HG03066 (cell line): ENCODE data around the gene PRLR.
"Not testable (repeated sequence)": the region's sequence is repeated elsewhere in the genome, so short reads cannot be mapped to it uniquely, and the experiment has no call there.

ENCODE experiments used
- ATAC-seq: cut with Tn5 transposase; IDR thresholded peaks from one replicate; pipeline ENCODE4 v1.9.1; 2021; ENCODE audit warnings: low read depth; ENCODE audit not compliant: unreplicated experiment

Gene PRLR

DNA sequence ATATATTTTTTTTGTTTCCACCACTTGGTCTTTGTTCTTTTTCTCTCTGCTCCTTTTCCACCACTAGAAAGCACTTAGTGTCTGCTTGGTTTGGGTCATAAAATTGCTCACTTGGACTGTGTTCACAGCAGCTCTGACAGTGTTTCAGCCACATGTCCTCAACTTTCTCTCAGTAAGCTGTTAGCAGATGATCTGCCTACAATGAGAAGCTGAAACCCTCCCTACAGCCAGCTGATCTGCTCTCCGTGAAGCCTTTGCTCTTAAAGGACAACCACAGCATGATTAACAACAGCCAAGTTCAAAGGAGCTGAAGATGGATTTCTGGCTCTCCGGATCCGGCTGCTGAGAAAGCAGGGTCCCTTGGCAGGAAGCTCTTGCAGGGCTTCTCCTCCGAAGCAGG lies 31.6 kb downstream of the PRLR start:
- no peak for ATAC-seq

GRCh38 chr5:35198075-35198474 lies 32.2 kb downstream of the PRLR start:
- ATAC-seq, result no peak

- no peak for ATAC-seq
These were observed 32.9 kb downstream of the PRLR start for GRCh38 chr5:35197351-35197750.

- no peak for ATAC-seq
These were observed 34.8 kb downstream of the PRLR start for GRCh38 chr5:35195472-35195852.

DNA sequence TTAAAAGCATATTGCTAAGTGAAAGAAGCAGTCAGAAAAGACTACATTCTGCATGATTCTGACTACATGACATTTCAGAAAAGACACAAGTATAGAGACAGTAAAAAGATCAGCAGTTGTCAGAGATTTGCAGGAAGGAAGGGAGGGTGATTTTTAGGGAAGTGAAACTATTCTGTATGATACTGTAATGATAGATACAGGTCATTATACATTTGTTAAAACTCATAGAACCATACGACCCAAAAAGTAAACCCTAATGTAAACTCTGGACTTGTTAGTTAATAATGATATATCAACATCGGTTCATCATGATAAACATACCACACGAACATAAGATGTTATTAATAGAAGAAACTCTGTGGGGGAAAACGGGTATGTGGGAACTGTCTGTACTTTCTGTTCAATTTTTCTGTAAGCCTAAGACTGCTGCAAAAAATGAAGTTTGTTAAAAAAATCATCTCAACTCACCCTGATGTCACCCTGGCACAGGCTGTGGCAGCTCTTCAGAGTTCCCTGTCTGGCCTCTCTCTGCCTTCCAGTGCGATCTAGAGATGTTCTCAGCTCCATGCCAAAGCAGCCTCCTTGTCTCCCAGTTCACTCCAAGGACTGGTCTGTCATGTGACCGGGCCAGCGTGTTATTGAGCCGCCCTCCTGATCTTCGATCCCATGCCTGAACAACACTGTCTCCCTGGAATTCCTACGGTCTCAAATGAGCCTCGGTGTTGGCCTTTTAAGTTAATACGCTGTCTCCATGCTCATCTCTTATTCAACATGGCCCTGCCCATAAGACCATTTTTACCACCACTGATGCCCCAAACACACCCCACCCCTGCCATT lies 35.4 kb downstream of the PRLR start:
- peak; percentile 97 for ATAC-seq

DNA sequence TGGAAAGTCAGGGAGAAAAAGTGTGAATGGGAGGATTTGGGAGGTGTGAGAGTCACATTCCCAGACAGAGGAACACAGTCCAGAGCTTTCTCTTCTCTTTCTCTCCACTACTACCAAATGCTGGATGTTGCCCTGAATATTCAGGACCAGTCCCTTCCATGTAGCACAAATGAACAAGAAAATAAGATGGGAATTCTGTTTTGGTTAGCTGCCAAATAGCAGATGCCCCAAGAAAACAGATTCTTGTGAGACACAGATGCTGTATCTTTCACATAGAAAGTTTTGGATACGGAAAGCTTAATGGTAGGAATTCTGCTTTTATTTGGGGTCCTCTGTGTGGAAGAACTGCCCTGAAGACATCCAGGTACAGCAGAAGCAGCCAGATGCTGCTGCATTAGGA lies 37.8 kb downstream of the PRLR start:
- ATAC-seq, result no peak

GRCh38 chr5:35189801-35190200 lies 40.5 kb downstream of the PRLR start:
- not testable (repeated sequence) for ATAC-seq

DNA sequence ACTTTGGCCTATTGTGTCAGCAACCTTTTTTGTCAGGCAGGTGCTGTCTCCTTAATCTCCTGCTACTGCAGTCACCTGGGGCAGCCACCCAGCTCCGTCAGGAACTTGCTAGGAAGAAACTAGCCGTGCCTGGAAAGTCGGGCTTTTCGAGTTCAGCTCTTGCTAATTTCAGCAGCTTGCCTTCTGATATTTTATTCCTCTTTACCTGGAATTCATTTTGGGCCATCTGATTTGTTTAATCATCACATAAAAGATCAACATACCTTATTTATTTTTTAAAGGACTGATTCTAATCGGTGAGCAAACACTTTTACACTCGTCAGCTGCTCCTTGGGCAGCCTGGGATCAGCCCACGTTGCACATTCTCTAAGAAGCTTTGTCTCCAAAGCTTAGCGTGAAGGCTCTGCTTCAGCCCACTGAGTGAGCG lies 42.2 kb downstream of the PRLR start:
- no peak for ATAC-seq

GRCh38 chr5:35187621-35188020 lies 42.7 kb downstream of the PRLR start:
- ATAC-seq, result not testable (repeated sequence)

DNA sequence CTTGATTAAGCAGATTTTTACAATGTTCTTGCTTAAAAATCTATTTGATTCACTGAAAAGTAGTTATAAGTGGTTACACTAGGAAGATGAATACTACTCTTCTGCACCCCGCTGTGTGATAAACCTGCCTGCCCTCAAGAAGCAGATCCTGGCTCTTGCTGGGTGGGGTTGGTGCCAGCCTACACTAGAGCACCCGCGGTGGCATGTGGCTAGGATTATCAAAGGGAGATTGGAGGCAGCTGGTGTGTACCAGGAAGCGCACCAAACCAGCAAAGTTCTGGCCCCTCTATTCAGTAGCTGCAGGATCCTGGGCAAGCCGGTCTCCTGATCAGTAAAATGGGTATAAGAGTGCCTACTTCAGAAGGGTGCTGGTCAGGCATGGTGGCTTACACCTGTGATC lies 43.5 kb downstream of the PRLR start:
- no peak for ATAC-seq

DNA sequence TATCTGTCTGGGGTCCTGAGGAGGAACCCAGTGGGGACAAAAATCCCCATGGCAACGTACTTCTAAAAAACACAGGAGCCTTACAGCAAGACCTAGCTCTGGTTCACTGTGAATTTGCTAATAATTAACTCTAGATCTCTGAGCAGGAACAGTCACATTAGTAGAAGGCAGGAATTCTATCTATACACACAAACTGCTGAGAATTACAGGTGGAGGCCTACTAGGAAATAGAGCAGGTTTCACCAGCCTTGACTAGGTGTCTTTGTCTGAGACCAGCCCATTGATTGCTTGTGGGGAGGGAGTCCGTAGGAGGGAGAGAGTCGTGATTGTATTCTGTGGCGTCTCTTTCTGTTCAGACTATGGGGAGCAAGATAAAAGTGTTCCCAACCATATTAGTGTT lies 44.8 kb downstream of the PRLR start:
- no peak for ATAC-seq

GRCh38 chr5:35183556-35183955 lies 46.7 kb downstream of the PRLR start:
- ATAC-seq, result no peak

GRCh38 chr5:35182910-35183535 lies 47.3 kb downstream of the PRLR start:
- no peak for ATAC-seq

- ATAC-seq, result no peak
These were observed 47.8 kb downstream of the PRLR start for GRCh38 chr5:35182486-35182885.

GRCh38 chr5:35180046-35180445 lies 50.2 kb downstream of the PRLR start:
- no peak for ATAC-seq

DNA sequence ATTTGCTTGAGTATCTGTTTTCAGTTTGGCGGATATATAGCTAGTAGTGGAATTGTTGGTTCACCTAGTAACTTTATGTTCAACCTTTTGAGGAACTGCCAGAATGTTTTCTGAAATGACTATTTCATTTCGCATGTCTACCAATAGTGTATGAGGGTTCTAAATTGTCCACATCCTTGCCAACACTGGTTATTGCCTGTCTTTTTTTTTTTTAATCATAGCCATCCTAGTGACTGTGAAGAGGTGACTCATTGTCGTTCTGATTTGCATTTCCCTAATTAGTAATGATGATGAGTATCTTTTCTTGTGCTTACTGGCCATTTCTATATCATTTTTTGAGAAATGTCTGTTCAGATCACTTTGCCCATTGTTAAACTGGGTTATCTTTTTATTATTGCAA lies 52.5 kb downstream of the PRLR start:
- ATAC-seq, result no peak

DNA sequence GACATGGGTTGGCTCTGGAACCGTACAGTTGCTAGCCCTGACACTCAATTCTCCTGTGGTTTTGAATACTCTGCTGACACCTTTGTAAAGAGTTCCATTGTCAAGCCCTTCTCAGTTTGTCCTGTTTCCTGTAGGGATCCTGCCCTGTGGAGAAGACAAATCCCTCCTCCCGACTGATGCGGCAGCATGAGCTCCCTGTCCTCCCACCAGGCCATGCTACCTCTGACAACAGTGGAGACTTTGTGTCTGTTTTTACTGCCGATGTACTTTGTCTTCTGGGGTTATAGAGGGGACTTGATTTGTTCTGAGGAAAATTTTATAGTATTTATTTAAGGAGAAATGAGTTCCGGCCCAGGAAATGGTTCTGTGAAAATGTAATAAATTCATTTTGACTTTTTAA lies 57.8 kb downstream of the PRLR start:
- no peak for ATAC-seq

GRCh38 chr5:35171991-35172390 lies 58.3 kb downstream of the PRLR start:
- no peak for ATAC-seq

DNA sequence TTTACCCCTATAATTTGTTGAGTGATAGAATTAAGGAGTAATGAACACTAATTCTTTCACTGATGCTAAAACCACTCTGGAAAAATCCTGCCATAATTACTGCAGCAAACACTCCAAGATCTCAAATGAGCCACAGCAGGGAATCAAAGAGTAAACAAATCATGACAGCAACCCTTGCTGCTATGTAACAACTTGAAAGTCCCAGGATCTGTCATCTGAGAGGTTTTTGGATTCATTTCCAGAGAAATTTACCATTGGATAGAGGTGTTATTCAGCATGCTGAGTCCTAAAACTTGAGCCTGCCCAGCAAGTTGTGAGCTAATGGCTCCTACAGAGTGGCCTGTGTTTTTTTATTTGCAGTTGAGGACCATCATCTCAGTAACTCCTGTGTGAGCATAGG lies 59.2 kb downstream of the PRLR start:
- no peak for ATAC-seq

GRCh38 chr5:35166043-35166442 lies 64.2 kb downstream of the PRLR start:
- ATAC-seq, result no peak

DNA sequence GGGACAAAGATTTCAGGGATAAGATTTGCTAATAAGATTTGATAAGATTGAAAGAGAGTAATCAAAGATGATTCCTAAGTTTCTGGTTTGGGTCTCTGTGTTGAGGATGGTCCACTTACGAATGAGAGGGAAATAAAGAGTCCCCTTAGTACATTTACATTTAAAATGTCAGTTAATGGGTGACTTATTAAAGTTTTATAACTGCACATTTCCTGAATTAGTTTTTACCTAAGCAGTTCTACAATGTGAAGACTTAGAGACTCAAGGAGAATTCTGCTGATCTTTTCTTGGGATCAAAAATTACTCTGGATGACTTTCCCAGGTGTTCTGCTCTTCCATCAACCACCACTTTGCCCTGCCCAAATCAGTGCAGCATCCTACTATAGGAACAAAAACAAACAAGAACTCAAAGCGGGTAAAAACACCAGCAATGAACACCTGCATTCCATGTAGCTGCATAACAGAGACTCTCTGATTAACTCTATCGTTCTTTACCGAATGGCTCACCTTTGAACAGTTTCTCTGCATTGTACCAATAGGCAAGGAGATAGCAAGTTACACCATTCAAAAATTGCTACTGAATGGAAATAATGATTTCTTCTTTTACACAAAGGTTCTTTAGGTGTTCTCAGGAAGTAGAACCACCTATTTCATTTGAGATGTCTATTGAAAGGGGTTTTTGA lies 65.3 kb downstream of the PRLR start:
- ATAC-seq, result no peak

- ATAC-seq, result no peak
These were observed 66.6 kb downstream of the PRLR start for GRCh38 chr5:35163710-35164033.
